ENCODE data around the gene SHH.

Gene SHH

DNA sequence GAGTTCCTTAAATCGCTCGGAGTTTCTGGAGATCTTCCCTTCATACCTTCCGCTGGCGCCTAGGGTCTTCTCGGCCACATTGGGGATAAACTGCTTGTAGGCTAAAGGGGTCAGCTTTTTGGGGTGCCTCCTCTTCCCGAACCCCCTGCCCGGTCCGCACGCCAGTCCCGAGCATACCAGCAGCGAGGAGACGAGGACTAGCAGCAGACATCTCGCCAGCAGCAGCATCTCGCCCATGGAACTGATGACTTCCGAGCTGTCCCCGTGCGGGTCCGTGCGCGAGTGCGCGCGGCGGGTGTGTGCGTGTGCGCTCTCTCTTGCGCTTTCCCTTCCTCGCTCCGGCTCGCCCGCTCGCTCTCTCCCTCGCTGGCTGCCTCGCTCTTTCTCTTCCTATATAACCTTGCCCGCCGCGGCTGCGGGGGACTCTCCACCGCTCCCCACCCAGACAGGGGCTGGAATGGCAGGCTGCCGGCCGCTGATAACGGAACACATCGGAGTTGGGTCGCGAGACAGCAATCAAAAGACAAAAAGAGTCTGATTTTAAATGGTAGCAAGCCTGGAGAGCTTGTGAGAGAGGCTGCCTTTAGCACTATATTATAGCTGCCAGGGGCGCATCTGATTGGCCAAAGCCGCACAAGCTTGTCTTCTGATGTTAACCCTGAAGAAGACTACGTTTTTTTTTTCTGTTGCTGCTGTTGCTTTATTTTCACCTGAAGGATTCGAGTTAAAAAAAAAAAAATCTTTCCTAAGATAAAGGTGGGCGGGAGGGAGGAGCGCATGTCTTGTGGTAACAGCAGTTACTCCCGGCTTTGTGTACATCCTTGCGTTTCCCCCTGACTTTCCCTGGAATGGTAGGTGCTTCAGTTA lies at the start of gene SHH:
SHH (minus strand) TSS at position 569 of the 867 bp plus-strand sequence; CDS start at position 228, 341 bp downstream.
- no peak for DNase-seq

DNA sequence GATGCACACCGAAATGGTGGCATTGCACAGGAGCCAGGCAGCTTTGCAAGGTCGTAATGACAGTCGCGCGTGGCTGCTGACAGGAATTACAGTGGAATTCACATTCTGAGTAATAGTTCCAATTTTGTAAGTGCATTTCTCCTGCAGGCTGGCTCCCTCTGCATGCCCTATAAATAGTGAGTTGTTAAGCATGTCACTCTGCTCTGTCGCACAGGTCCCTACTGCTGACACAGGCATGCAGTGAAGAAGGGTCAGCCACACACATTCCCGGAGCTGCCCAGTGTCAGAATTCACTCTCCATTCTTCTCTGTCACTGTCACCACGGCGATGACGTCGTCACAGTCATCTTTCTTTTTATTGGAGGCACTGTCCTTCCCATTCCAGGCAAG lies 49.2 kb upstream of the SHH start:
- DNase-seq: no peak

DNA sequence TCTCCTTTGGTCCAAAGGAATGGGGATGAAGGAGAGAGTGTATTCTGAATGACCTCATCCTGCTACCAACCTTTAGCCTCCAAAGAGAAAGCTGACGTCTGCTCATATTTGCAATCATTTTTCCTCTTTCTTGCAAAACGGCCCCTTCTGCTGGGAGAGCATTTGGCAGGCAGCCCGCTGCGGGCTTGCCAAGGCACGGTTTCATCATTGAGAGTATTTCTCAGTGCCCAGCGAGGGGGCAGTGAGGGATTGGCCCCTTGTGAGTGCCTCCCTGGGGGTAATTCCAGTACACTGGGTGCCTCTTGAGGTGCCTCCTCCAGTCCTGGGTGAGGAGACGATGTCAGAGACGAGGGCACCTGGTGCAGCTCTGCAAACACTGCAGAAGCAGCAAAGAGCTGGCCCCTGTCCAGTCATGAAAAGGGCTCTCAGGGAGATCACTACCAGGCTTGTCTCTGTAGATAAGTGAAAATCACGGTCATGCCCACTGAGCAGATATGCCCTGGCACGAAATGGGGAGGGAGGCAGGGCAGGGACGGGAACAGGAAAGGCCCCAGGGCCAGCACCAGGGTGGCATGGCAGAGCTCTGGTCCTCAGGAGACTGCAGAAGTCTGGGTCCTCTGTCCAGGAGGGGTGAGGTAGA lies 48.7 kb upstream of the SHH start:
- no peak for DNase-seq

DNA sequence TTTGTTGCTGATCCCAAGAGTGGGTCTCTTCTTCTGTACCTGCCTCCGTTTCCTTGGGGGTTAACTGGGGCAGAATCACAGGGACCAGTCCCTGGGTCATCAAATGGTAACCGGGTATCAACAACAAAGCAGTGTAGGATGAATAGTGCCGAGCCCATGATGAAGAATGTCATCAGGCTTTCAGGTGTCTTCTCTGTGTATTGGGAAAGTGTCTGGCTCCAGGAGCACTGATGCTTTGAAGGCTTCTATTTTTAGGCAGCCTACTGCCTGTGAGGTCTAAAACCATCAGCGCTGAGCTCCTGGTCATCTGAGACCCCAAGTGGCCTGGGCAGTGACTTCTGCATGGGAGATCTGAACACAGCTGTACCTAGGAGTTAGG lies 48.2 kb upstream of the SHH start:
- no peak for DNase-seq

DNA sequence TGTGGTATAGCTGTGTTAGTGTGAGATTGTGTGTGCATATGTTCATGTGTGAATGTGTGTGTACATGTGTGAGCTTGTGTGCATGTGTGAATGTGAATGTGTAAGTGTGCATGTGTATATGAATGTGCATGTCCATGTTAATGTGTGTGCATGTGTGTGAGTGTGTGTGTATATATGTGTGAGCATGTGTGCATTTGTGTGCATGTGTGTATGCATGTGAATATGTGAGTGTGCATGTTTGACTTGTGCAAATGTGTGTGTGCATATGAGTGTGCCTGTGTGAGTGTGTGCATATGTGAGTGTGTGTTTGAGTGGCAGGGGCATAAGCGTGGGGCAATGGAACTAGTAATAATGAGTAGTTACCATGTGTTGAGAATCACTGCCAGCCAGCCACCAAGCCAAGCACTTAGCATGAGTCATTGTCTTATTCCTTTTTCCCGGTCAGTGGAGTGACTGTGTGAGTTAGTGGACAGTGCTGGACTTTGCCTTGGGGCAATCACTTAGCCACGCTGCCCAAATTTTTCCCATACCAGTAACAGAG lies 46.3 kb upstream of the SHH start:
- DNase-seq: no peak

DNA sequence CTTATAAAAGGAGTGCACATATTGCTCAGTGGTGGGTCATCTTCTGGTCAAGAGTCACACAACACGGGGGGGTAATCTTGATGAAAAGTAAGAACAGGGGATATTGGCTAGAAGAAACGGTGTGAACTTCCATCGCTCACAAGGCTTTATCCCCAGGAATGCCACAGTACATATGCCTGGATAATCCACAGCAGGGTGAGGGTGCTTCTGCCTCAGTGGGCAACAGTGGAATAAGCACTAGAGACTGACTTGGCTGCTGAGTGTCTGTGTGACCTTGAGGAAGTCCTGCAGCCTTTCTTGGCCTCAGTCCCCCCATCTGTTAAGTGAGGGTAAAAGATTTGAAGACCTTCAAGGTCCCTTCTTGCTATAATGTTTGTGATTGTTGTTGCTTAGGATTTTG lies 44.9 kb upstream of the SHH start:
- DNase-seq: no peak

DNA sequence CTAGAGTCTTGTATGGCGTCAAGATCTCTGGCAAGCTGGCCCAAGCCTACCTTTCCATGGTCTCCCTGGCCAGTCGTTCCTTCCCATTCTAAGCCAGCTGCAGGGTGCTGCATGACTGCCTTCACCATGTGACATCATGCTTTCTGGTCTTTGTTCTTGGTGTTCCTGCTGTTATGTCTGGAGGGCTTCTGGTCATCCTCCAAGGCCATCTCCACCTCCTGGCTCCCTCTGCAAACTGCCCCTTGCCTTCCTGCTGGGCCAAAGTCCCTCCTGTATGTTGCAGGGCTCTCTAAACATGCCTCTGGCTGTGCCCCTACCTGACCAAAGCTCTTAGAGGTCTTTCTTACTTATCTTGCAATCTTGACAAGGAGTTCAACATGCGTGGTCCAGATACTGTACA lies 44.4 kb upstream of the SHH start:
- DNase-seq: no peak

DNA sequence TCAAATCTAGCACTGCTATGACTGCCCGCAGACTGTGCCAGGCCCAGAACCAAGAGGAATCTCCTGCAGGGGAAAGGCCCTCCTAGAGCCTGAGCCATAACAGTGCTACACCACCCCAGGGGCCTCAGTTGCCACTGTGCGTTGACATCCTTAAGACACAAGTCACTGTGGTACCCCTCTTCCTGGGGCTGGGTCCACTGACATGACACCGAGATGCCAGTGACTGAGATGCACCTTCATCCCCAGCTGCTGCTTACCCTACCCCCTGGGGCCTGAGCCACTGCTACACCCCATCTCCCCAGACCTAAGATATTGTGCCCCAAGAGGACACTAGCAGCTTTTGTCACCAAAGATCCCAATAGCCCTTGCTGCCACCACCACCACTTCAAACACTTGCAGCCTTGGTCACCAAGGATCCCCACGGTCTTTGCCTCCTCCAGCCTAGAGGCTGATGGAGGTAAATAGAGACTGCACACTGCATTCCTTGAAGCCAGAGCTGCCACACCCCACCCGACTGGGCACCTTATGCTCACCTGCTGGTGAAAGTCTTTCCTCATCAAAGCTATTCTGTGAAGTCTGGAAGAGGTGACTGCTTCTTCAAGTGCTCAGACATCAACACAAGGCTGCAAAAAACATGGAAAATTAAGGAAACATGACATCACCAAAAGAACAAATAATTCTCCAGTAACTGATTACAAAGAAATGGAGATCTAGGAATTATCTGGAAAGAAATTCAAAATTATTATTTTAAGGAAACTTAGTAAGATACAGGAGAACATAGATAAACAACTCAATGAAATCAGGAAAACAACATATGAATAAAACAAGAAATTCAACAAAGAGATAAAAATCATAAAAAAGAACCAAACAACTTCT lies 40.4 kb upstream of the SHH start:
- no peak for DNase-seq

DNA sequence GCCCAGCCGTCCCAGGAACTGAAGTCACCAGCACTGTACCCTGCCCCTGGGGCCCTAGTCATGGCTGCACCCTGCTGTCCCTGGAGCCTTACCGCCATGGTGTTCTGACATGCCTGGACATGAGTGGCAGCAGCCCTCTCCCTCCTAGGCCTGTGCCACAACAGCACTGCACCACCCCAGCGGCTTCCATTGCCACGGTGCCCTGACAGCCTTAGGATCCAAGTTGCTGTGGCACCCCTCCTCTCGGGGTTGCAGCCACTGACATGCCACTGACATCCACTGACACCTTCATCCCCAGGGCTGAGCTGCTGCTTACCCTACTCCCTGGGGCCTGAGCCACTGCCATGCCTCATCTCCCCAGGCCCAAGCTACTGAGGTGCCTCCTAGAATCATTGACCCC lies 39.6 kb upstream of the SHH start:
- DNase-seq: no peak

DNA sequence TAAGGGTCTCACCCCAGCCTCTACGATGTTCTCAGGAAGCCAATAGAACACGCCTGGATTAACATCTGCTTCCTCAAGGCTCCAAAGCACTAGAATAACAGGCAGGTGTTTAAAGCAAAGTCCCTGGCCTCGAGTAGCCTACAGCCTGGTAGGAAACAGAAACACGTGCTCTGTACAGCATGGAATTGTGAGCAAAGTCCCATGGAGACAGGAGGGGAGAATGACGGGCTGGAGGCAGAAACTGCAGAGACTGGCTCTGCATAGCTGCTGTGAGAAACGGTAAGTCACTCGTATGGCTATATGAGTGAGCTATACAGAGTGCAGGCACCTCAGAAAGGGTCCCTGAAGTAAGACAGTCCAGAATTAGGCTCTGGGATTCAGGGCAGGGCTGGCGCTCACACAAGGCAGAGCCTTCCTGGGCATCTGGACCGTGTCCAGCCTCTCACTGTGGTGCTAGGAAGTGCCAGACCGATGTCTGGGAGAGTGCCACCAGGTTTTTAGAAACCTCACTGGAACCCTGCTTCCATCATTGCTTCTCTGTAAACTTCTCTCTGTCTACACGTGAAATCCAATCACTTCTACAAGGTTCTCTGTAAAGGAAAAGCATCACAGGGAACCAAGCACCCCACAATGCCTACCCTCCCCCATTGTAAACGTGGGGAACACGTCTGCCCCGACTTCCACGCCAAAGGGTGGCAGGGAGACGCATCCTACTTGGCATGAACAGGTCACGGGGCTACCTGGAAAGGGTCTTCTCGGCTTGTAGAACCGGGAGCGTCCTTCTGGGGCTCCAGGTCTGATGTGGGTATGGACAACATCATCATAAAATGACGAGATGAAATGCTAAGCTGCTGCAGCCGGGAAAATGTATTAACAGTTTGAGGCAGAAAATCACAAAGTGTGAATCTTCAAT lies 38.8 kb upstream of the SHH start:
- no peak for DNase-seq

DNA sequence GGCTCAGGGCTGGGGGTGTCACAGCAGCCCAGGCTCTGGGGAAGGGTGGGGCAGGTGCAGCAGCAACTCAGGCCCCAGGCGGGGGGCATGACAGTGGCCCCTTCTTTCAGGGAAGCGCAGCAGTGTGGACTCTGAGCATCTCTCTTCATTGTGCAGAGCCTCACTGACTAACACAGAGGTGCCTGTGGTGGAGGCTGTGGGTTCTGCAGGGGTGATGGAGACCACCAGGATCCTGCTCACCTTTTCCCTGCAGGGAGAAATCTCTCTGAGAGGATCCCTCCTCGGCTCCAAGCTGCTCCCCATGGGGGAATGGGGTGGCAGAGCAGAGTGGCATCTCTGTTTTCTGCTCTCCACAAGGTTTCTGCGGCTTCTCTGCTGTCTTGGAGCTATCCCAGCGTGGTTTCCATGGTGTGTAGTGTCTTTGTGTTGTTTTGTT lies 37.8 kb upstream of the SHH start:
- DNase-seq: no peak

DNA sequence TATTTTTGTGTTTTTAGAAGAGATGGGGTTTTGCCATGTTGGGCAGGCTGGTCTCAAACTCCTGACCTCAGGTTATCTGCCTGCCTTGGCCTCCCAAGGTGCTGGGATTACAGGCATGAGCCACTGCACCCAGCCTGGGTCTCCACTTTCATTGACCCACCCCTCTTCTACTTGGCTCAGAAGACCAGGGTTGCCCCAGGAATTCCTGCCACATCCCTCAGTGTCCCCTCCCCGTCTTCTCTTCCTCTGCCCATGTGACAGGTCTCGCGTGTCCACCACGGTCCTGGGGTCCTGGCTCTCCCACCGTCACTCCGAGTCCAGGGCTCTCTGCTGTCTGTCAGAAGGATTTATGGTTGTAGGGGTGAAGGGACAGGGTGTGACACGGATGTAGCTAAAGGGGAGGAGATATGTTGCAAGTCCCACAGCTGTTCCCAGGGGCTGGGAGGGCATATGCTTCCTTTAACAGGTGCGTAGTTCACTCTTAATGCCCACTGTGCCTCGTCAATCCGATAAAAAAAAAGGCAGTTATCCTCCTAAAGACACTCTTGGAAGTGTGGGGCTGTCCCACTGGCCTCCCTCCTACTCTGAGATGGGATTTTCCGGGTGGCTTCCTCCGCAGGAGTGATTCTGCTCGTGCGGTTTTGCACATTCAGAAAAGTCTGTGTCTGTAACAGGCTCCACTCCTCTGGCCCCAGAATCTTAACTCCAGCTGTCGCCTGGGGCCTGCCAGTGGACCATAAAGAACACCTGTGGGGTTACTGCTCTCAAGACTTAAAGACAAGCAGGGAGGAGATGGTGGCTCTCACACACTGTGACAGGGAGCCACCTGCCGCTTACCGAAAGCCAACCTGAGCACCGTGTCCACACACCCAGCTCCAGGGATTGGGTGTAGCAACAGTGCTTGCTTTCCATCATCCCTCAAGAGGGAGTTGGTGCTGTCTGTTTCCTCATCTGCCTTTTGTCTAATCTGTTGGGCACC lies 36.7 kb upstream of the SHH start:
- no peak for DNase-seq

DNA sequence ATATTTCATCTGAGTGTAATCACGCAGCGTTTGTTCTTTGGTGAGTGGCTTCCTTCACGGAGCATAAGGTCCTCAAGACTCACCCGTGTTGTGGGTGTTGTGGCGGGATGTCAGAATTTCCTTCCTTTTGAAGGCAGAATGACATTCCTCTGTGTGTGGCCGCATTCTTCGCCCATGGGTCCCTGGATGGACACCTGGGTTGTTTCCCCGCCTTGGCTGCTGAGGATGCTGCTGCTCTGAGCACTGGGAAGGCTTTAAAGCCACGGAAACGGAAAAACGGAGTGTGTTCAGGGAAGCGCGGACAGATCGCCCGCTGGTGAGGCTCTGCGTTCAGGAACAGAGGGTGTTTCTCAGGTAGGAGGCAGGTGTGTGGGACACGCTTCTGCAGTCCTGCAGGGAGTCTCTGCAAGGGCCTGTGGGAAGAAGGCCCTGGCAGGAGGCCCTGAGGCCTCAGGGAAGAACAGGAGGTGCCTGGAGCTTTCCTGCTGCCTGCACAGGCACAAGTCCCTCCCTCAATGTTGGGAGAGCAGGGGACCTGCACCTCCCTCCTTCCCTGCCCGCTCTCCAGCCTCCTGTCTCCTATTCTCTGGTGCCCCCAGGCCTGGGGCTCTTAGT lies 35.7 kb upstream of the SHH start:
- DNase-seq: no peak

DNA sequence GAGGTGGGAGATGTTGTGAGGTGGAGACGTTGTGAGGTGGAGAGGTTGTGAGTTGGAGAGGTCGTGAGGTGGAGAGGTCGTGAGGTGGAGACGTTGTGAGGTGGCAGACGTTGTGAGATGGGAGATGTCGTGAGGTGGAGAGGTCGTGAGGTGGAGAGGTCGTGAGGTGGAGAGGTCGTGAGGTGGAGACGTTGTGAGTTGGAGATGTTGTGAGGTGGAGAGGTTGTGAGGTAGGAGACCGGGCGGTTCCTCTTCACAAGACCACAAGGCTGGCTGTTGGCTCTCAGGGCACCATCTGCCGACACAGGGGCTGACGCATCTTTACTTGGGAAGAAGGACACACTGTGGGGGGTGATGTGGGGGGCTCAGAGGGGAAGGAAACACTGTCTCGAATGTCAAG lies 34.7 kb upstream of the SHH start:
- no peak for DNase-seq

DNA sequence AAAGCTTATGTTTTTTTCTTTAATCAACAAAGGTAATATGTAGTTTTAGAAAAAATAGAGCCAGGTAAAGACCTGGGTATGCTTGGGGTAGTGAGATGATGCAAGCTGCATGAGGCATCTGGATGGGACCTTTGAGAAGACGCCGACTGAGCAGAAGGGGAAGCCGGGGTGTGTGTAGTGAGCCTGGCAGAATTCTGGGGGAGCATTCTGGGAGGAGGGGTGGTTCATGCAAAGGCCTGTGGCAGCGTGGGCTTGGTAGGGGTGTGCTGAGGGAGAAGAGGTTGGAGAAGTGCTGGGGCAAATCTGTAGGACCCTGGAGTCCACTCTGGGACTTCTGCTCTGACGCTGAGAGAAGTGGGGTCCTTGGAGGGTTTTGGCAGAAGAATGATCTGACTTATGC lies 33.9 kb upstream of the SHH start:
- DNase-seq: no peak

DNA sequence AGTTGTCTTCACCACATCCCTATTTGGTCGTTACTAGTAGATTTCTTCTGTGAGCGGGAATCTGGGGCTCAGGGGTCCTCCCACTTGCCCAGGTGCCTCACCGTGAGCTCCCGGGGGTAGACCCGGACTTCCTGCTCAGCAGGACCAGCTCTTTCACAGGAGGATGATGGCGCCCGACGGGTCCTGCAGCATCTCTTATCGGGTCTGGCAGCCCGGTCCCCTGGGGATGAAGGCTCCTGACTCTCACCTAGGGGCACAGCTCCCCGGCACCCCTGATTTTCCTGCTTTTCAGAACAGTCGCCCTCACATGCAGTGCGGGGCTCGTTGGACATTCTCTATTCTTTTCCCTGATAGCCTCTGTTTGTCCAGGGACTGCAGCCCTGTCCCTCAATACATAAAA lies 33.0 kb upstream of the SHH start:
- DNase-seq: no peak

DNA sequence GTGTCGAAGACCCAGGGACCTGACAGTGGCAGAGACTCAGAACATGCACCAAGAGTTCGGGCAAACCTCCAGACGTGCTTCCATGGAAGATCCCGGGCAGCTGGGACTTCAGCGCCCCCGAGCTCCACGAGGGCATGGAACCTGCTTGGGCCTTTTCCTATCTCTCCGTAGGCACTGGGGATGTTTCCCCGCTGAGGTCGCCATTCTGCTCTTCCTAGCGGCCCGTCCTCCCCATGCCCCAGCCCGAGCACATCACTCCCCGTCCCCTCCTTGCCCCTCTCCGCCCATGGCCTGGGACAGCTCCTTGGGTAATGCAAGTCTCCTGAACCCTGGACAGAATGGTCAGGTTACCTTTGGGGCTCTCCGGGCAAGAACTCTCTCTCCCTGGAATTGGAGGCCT lies 32.3 kb upstream of the SHH start:
- DNase-seq: no peak

DNA sequence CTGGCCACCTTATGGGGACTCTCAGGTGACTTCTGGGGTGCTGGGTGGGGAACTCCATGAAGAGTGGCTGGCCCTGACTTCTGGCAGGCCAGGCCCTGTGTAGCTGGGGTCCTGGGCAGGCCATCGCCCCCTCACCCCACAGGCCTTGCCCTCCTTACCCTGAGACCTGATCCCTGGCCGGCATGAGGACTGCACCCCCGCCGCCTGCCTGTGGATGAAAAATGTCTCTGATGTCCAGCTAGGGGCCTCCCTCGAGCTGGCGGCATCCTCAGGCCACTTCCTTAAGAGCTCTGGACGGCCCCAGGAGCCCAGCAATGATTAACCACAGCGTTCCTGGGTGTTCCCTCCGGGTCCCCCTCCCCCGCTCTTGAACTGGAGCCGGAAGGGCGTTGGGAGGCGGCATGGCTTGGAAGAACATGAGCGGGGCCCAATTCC lies 31.8 kb upstream of the SHH start:
- DNase-seq: no peak

DNA sequence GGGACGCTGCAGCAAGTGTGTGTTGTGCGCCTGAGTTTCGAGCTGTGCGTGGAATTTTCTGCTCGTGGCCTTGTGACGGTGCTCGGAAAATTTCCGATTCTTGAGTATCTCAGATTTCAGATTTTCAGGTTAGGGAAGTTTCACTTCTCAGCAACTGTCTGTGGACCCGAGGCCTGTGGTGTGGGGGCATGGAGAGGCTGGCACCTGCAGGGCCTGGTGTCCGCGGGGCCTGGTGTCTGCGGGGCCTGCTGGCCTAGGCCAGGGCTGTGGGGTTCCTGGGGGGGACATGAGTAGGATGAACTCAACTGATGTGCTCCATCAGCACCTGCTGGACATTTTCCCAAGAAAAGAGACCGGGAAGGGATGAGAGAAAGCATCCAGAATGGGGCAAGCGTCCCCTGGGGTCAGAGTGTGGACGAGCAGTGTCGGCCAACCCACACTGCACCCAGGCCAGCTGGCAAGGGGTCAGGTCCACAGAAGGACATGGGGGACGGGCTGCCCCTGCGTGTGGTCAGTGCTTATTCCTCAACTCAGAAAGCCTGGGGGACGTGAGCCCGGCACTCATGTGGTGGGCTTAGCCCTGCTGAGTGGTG lies 31.3 kb upstream of the SHH start:
- DNase-seq: no peak
